Activated T-cell treated with anti-CD3 and anti-CD28 coated beads for 24 hours (primary cell): Measurements from ENCODE around the gene SAMD4B.

ENCODE experiments used
- DNase-seq: peaks from one replicate; pipeline ENCODE4 v3.0.0-alpha.2; 2020; ENCODE audit warnings: low read depth

The SAMD4B gene

DNA sequence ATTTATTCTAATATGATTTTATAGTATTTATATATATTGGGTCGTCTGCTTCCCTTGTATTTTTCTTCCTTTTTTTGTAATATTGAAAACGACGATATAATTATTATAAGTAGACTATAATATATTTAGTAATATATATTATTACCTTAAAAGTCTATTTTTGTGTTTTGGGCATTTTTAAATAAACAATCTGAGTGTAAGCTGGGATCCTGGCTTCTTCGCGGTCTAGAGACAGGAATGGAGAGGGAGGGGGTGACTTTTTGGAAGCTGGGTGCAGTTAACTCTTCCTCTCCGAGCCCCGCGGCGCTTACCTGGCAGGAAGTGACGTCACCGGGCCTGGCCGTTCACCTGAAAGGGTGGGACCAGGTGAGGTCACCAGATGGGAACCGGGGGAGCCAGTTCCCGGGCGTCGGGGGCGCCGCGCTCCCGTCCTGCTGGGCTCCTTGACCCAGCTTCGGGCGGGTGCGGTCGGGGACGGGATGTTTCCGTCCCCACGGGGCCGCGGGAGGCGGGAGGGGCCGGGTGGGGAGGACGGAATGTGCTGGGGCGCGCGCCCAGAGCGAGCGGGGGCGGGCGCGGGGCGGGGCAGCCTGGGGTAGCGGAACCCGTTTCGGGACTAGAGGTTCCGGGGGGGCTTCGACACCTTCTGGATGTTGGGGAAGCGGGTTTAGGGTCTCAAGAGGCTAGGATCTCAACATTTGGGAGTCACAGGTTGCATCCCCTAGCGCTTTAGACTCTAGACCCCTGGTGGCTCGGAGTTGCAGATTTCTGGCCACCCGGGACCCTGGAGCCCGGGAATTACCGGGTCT, 67.2 kb downstream of the SAMD4B start:
- DNase-seq, result peak; percentile 65

DNA sequence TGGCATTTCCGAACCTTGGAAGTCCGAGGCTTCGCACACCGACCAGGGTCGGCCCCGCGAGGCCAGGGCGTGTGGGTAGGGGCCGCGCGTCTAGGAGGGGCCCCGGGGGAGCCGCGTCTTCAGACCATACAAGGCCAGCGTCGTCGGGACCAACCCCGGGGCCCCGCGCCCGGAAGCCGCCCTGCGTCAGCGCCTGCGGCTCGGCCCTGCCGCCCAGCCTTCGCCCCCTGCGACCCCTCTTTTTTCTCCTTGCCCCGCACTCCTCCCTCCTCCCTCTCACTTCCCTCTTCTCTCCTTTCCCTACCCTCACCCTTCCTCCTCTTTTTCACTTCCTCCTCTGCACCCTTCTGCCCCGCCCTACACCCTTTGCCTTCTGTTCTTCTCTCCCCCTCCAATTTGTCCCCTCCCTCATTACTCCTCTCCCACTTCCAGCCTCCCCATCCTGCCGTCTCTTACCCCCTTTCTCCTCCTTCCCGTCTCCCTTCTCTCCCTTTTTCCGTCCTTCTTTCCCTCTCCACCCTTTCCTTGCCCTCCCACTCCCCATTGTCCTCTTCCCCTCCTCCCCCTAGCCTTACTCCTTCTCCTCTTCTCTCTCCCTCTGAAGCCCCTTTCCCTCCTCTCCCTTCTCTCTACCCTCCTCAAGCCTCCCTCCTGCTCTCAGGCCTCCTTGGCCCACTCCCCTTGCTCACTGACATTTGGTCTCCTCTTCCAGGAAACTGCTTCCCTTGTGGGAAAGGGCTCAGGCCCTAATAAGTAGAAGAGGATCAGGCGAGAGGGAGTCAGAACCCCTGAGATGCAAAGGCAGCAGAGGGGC, 68.0 kb downstream of the SAMD4B start:
- no peak for DNase-seq

DNA sequence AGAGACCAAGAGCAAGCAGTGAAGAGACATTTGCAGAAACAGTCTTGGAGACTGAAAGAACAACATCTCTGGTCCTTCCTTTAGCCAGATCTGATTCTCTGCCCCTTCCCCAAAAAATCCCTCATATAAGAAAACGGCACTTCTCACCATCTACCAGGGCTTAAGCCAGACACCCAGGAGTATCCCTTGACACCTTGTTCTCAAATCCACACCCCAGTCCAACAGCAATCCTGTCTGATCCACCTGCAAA, 68.5 kb downstream of the SAMD4B start:
- no peak for DNase-seq

DNA sequence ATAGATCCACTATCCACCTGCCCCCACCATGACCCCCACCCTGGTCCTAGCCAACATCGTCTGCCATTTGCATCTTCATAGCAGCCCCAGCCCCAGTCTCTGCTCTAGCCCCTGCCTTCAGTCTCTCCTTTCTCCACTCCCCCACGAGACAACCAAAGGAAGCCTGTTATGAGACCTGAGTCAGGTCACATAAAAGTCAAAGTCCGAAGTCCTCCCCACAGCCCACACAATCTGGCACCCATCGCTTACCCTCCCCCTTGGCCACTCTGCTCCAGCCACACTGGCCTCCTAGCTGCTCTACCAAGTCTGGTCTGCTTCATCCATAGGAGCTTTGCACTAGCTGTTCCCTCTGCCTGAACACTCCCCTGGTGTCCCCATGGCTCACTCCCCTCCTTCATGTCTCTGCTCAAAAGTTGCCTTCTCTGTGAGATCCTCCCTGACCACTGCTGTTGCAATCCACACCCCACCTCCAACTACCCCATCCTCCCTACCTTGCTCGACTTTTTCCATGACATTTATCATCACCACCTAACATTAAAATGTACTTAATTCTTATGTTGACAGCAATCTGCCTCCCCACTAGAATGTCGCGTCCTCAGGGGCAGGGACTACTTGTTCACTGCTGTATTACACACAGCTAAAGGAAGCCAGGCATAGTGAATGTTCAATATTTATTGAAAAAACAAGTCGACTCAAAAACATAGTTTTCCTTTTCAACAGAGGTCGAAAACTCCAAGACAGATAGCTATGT, 69.0 kb downstream of the SAMD4B start:
- no peak for DNase-seq

DNA sequence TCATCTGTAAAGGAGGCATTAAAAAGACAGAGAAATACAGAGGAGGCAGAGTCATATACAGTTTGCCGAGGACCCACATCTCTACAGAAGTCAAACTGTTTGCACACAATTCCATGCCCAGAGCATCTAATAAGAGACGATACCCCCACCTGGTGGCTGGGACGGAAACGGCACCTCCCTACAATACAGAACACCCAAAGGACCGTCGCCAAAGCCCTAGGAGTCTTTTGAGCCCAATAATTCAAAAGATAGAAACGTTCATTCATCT, 69.5 kb downstream of the SAMD4B start:
- DNase-seq, result peak; percentile 84

DNA sequence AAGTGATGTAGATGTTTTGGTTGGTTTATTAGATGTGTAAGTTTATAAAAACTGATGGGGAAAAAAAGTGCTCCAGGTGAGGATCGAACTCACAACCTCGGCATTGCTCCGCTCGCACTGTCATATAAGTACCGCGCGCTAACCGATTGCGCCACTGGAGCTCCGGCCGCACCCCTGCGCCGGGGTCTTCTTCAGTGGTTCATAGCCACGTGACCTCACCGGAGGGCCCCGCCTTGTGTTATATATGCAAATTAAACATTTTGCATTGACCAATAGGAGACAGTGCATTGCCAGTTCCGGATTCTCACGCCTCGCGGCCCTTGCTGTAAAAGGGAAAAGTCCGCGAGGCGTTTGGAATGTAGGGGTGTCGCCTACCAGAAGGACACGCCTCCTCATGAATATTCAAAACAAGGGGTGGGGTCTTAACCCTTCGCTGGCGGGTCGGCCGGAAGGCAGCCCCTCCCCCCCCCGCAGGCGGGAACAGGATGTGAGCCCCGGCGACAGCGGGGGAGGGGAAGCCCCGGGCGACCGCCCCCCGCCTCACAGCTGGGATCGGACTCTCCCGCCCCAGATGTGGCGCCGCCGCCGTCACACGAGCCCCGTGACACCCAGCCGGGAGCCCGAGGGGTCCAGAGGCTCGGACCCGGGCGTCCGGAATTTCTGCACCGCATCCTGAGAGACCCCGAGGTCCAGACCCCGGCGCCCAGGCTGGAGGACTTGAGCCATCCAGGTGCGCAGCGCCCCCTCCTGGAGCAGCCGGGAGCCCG, 70.1 kb downstream of the SAMD4B start, which contains the start of gene PLEKHG2:
TSS of gene PLEKHG2 (plus strand) at position 570 of the 767 bp plus-strand sequence. CDS start 1,418 bp downstream, outside the sequence.
- DNase-seq, result peak; percentile 93

DNA sequence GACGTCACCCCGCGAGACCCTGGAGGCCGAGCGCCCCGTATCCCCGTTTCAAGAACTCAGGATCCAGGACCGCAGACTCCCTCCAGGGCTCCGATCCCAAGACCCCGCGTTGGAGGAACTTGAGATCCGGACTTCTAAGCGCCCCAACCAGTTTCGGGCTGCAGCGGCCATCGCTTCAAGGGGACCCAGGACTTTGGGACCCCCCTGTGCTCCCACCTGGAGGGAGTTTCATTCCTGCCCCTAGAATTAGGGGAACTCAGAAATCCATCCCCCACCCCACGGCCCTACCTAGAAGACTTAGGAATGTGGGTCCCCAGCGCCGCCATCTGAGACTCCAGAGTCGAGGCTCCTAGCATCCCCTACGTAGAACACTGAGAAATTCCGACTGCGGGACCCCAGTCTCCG, 70.6 kb downstream of the SAMD4B start:
- no peak for DNase-seq

DNA sequence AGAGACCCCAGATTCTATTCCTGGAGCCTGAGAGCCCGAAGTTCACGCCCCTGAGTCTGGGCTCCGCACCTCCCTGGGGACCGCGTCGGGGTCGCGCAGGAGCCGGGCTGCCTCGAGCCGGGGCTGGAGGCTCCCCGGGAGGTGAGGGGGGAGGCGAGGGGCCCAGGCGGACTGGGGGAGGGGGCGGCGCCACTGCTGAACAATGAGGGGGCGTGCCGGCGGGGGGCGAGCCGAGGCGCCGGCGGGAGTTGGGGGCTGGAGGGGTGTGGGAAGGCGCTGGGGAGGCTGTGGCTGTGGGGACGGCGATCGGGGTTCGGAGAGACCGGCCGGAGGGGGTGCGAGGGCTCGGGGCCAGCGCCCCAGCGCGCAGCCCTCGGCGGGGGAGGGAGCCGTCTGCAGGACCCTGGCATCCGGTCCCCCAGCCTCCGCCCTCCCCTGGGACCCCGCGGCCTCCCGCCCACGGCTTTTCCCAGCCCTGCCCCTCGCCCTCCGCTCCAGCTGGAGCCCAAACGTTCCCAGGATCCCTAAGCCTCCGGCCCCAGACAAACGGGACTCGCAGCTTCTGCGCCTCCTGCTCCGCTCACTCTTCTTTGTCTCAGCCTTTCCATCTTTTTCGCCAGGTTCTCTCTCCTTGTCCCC, 71.2 kb downstream of the SAMD4B start:
- no peak for DNase-seq

DNA sequence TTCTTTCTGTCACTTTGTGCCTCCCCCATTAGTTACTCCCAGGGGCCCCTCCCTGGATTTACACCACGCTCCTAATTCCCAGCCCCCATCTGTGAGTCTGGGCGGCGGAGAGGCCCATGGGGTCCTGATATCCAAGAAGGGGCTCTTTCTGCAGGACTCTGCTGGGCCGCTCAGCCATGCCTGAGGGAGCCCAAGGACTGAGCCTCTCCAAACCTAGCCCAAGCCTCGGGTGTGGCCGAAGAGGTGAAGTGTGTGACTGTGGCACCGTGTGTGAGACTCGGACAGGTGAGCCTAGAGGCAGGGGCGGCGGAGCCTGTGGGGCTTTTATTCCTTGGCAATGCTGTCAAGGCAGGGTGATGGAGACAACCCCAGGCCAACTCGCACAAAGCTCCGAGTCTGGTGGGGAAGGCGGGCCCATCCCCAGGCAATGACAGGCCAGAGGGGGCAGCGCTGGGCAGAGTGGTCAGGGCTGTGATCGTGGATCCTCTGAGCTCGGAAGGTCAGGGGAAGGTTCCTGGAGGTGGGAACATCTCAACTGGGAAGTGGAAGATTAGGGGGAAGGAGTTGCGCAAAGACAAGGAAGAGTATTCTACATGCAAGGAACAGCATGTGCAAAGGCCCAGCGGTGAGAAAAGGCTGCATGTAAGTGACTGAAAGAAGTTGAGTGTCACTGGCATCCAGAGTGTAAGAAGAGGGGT, 71.8 kb downstream of the SAMD4B start:
- DNase-seq, result no peak

DNA sequence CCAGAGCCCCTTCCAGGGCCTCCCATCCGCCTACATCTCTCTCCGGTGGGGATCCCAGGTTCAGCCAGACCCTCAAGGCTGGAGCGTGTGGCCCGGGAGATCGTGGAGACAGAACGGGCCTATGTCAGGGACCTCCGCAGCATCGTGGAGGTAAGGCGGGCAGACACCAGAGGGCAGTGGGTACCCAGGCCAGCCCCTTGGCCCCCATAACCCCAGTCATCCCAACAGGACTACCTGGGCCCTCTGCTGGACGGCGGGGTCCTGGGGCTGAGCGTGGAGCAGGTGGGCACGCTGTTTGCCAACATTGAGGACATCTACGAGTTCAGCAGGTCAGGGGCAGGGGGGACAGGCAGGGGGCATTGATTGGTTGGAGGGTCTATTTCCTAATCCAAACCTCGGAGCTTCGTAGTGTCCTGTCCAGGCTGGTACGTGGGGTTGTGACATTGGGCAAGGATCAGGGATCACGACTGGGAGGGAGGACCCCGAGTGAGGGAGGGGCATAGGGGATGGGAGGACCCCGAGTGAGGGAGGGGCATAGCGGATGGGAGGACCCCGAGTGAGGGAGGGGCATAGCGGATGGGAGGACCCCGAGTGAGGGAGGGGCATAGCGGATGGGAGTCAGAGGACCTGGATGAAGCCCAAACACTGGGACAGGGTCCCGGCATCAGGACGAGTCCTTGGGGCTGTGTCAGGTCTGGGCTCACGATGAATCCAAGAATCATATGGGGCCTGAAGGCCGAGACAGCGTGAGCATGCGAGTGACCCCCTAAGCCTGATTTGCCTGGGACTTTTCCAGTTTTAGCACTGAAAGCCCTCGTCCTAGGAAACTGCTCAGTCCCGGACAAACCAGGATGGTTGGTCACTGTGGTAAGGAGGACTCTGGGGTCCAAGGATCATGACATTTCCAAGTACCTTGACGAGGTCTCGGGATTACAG, 73.2 kb downstream of the SAMD4B start:
- no peak for DNase-seq

DNA sequence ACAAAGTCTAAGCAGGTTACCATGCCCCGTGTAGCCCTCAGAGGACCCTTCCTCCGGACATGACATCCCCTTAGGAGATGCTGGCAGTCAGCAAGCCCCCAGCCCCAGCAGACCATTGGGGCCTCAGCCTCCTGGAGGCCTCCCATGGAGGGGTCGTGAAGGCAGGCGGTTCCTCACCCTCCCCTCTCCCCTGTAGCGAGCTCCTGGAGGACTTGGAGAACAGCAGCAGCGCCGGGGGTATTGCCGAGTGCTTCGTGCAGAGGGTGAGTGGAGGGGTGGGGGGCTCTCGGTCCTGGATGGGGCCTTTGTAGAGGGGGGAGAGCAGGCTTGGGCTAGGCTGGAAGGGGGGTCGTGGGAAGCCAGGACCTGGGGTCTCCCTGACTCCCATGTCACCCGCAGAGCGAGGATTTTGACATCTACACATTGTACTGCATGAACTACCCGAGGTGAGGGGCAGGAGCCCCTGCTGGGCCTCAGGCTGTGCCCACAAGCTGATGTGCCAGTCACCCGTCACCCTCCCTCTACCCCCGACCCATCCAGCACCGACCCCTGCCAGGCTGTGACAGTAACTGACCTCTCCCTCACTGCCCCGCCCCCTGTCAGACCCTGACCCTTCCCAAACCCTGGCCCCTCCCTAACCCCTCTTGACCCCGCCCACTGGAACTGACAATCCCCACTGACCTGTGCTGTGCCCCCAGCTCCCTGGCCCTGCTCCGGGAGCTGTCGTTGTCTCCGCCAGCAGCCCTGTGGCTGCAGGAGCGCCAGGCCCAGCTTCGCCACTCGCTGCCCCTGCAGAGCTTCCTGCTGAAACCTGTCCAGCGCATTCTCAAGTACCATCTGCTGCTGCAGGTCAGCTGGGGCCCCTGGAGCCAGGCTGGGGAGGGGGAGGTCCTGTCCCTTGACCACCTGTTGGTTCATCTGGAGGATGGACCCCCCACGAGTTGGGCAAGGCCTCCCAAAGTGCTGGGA, 74.2 kb downstream of the SAMD4B start:
- no peak for DNase-seq

DNA sequence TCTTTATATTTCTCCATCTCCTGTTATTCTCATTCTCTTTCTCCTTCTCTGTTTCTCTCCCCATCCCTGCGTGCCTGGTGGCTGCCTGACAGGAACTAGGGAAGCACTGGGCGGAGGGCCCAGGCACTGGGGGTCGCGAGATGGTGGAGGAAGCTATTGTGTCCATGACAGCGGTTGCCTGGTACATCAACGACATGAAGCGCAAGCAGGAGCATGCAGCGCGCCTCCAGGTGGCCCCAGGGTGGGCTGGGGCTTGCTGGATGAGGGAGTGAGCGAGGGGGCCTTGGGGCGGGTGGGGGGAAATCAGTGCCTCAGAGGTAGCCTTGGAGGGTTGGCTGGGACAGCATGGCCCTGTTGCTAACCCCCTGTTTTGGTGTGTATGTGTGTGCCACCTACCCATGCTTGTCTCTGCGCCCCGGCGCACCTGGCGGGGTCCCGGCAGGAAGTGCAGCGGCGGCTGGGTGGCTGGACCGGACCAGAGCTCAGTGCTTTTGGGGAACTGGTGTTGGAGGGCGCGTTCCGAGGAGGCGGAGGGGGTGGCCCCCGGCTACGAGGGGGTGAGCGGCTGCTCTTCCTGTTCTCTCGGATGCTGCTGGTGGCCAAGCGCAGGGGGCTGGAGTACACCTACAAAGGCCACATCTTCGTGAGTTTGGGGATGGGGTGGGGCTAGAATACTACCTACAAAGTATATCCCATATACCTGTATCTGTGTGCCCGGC, 75.4 kb downstream of the SAMD4B start:
- DNase-seq, result no peak

DNA sequence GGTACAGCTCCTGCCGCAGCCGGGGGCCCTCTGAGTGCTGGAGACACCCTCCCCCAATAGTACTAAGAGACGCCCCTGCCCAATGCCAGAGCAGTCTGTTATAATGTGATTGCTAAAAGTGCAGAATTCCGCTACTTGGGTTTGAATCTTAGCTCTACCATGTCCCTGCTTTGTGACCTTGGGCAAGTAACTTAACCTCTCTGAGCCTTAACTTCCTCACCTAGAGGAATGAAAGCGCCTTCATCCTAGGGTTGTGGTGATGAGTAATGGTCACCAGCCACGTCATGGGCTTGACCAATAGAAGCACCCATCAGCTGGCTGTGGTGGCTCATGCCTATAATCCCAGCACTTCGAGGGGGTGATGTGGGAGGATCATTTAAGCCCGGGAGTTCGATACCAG, 76.8 kb downstream of the SAMD4B start:
- no peak for DNase-seq

DNA sequence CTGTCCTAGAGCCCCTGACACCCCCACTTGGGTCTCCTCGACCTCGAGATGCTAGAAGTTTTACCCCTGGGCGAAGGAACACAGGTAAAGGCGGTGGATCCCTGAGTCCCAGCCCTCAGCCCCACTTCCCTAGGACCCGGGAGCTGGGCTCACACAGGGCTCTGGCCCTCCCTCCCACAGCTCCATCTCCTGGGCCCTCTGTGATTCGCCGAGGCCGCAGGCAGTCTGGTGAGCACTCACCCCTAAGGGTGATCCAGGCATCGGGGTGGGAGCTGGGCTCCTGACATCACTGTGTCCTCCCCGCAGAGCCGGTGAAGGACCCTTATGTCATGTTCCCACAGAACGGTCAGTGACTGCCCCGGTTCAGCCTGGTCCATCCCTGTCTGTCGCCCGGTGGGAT, 78.5 kb downstream of the SAMD4B start:
- DNase-seq, result no peak

DNA sequence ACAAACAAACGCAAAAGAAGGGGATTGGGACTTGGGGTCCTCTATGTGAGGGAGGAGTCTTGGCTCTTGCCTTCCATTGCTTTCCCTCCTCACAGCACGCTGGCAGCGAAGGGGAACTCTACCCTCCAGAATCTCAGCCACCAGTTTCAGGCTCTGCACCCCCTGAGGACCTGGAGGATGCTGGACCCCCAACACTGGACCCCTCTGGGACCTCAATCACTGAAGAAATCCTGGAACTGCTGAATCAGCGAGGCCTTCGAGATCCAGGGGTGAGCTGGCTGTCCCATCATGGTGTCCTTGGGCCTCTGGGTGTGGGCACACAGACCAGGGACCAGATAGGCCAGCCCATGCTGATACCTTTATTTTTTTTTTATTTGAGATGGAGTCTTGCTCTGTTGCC, 79.8 kb downstream of the SAMD4B start:
- no peak for DNase-seq

DNA sequence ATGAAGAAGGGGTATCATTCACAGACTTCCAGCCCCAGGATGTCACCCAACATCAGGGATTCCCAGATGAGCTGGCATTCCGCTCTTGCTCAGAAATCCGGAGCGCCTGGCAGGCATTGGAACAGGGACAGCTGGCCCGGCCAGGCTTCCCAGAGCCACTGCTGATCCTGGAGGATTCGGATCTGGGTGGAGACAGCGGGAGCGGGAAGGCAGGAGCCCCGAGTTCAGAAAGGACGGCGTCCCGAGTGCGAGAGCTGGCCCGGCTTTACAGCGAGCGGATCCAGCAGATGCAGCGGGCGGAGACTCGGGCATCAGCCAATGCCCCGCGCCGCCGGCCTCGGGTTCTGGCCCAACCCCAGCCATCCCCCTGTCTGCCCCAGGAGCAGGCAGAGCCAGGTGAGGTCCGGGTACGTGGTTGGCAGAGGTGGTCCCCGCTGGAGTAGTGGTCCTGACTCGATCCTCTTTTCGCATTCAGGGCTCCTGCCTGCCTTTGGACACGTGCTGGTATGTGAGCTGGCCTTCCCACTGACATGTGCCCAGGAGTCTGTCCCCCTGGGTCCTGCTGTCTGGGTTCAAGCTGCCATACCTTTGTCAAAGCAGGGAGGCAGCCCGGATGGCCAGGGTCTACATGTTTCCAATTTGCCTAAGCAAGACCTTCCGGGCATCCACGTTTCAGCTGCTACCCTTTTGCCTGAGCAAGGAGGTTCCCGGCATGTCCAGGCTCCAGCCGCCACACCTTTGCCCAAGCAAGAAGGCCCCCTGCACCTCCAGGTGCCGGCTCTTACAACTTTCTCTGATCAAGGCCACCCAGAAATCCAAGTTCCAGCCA, 81.3 kb downstream of the SAMD4B start:
- no peak for DNase-seq

DNA sequence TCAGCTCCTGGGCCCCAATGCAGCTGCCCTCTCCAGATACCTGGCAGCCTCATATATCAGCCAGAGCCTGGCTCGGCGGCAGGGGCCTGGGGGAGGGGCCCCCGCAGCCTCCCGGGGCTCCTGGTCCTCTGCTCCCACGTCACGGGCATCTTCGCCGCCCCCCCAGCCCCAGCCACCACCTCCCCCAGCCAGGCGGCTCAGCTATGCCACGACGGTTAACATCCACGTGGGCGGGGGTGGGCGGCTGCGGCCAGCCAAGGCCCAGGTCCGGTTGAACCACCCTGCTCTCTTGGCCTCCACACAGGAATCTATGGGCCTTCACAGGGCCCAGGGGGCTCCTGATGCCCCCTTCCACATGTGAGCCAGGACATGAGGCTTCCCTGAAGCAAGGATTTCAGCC, 82.7 kb downstream of the SAMD4B start:
- DNase-seq, result no peak
